HUES6 (cell line): ENCODE measurements around the gene PIM3.

ENCODE experiments used
- H3K27ac ChIP-seq: 2 replicates; pipeline ENCODE4 v1.7.0; 2013; ENCODE audit warnings: low read depth, mild to moderate bottlenecking, low read length, inconsistent platforms
- H3K27me3 ChIP-seq: 2 replicates; pipeline ENCODE4 v1.6.1; 2013; ENCODE audit warnings: low read length; ENCODE audit not compliant: control insufficient read depth, insufficient read depth
- H3K36me3 ChIP-seq: 2 replicates; pipeline ENCODE4 v1.6.1; 2013; ENCODE audit warnings: low read length; ENCODE audit not compliant: control insufficient read depth, insufficient read depth
- H3K4me1 ChIP-seq: 2 replicates; pipeline ENCODE4 v1.6.1; 2013; ENCODE audit warnings: low read length; ENCODE audit not compliant: control insufficient read depth, insufficient read depth
- H3K4me3 ChIP-seq: 2 replicates; pipeline ENCODE4 v1.5.1; 2013; ENCODE audit warnings: low read depth, low read length
- H3K9ac ChIP-seq: one replicate; pipeline ENCODE4 v1.6.1; 2013; ENCODE audit warnings: mild to moderate bottlenecking, low read length
- H3K9me3 ChIP-seq: 2 replicates; pipeline ENCODE4 v1.6.1; 2013; ENCODE audit warnings: low read depth, low read length; ENCODE audit not compliant: control insufficient read depth, insufficient read depth

PIM3 gene

GRCh38 chr22:50012211-50013181 lies 51.9 kb downstream of the PIM3 start, which contains the start of gene IL17REL:
IL17REL (minus strand) TSS chr22:50012765; CDS start chr22:50012646, 119 bp downstream.
- Histone ChIP-seq H3K27me3 (peaks cover 84% of the 10 kb centered on the region), H3K9me3 (no peaks in the 10 kb centered on the region), H3K27ac (no peak within 1 kb of the TSS), H3K4me1 (peaks cover 27% of the 10 kb centered on the region), H3K4me3 (no peak within 1 kb of the TSS), H3K9ac (no peak within 1 kb of the TSS), H3K36me3 (no peaks in the 10 kb centered on the region)
